Lung (tissue), 12 donors: ENCODE measurements around the gene FSTL5. TPM values are rescaled to one million over a fixed set of nuclear protein-coding genes. Genes with fewer than 3 reads are reported as not detected.

Source experiments
- ATAC-seq: fragments of 200-7000 bp; cut with Tn5 transposase; one replicate; pipeline ENCODE4 v1.9.1; 2020; ENCODE audit warnings: moderate number of reproducible peaks; ENCODE audit not compliant: insufficient read depth, low FRiP score
- DNase-seq, 3 donors: peaks; one replicate each; pipeline ENCODE4 v3.0.0-alpha.2; 2013 to 2017
- H3K27ac ChIP-seq, 2 donors: one replicate each; pipeline ENCODE4 v1.5.1; 2013; ENCODE audit warnings: mild to moderate bottlenecking in 2 of 2, moderate library complexity in 2 of 2, control low read depth in 1 of 2, inconsistent platforms in 1 of 2, low read depth in 1 of 2, low read length in 1 of 2
- H3K27me3 ChIP-seq, 3 donors: one replicate each; pipeline ENCODE4 v1.5.1; 2013; ENCODE audit warnings: low read length in 2 of 3; ENCODE audit not compliant: control insufficient read depth in 3 of 3, insufficient read depth in 3 of 3
- H3K36me3 ChIP-seq, 4 donors: one replicate each; pipeline ENCODE4 v1.5.1; 2013; ENCODE audit warnings: low read length in 4 of 4, mild to moderate bottlenecking in 1 of 4, moderate library complexity in 1 of 4; ENCODE audit not compliant: control insufficient read depth in 4 of 4, insufficient read depth in 4 of 4
- H3K4me1 ChIP-seq, 5 donors: one replicate each; pipeline ENCODE4 v1.5.1; 2013; ENCODE audit warnings: low read length in 5 of 5, mild to moderate bottlenecking in 2 of 5, moderate library complexity in 1 of 5; ENCODE audit not compliant: control insufficient read depth in 5 of 5, insufficient read depth in 5 of 5
- H3K4me3 ChIP-seq: one replicate; pipeline ENCODE4 v1.5.1; 2013; ENCODE audit warnings: mild to moderate bottlenecking, control low read depth, moderate library complexity
- H3K9ac ChIP-seq, 2 donors: one replicate each; pipeline ENCODE4 v1.5.1; 2013; ENCODE audit warnings: low read length in 2 of 2, control low read depth in 1 of 2; ENCODE audit not compliant: insufficient read depth in 1 of 2
- H3K9me3 ChIP-seq, 4 donors: one replicate each; pipeline ENCODE4 v1.5.1; 2013; ENCODE audit warnings: low read length in 3 of 4, mild to moderate bottlenecking in 1 of 4, moderate library complexity in 1 of 4; ENCODE audit not compliant: control insufficient read depth in 4 of 4, insufficient read depth in 3 of 4
- WGBS, 2 donors: extraction: QIAGEN DNeasy Blood & Tissue Kit; methylation state at CpG; one replicate each; pipeline ENCODE4 v1.1.7; 2013; 5-methylcytosine and 5-hydroxymethylcytosine counted together
- polyA plus RNA-seq, 2 donors: library from polyadenylated mRNA; stranded (reverse); fragments of 200-250 nt; gene quantifications; one replicate each; pipeline ENCODE4 v1.2.1, GENCODE V29; 2013
- total RNA-seq, 2 donors: library from RNA; depleted of rRNA in 1 of 2; stranded (reverse); fragments of >200 nt in 1 of 2; gene quantifications; one replicate each; pipeline ENCODE4 v1.2.1, GENCODE V29; 2014 to 2021
- TF ChIP-seq, protein P1 (sequence below): IDR thresholded peaks from 2 replicates; pipeline ENCODE4 v1.5.1; 2012; ENCODE audit warnings: mild to moderate bottlenecking; ENCODE audit errors: control extremely low read depth, extremely low read depth
- donor health status: control.
- donor health status: control.
- donor health status: Bipolar disorder and iron deficiency.
- donor health status: healthy.
- donor health status: DM: yes; HTN: yes; CAD: no.

FSTL5 gene
- total and polyA plus RNA-seq, 4 donors: 0.23 TPM; not detected in 3

DNA sequence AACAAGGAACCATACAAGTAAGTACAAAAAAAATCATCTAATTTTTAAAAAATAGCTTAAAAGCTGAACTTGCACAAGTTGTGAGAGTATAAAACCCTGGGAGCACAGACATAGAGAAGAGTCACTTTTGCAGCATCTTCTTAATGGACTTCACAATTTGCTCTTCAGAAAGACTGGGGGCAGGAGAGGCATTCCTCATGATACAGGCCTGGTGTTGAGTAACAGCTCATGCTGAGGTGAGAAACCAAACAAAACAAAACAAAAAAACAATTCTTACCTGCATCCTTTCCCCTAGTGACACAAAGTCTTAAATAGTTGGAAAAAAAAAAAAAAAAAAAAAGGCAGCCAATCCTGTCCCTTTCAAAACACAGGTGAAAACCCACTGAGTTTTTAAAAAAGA lies 562.8 kb downstream of the FSTL5 start:
- no peak overlapping the region for H3K4me3 ChIP-seq
- no peaks in the 10 kb centered on the region for H3K36me3 ChIP-seq
- DNase-seq (no peak), ATAC-seq (no peak)
- no peaks in the 10 kb centered on the region for H3K4me1 ChIP-seq
- H3K9me3 ChIP-seq: no peaks in the 10 kb centered on the region
- H3K9ac ChIP-seq: no peak overlapping the region
- TF ChIP-seq, protein P1, sequence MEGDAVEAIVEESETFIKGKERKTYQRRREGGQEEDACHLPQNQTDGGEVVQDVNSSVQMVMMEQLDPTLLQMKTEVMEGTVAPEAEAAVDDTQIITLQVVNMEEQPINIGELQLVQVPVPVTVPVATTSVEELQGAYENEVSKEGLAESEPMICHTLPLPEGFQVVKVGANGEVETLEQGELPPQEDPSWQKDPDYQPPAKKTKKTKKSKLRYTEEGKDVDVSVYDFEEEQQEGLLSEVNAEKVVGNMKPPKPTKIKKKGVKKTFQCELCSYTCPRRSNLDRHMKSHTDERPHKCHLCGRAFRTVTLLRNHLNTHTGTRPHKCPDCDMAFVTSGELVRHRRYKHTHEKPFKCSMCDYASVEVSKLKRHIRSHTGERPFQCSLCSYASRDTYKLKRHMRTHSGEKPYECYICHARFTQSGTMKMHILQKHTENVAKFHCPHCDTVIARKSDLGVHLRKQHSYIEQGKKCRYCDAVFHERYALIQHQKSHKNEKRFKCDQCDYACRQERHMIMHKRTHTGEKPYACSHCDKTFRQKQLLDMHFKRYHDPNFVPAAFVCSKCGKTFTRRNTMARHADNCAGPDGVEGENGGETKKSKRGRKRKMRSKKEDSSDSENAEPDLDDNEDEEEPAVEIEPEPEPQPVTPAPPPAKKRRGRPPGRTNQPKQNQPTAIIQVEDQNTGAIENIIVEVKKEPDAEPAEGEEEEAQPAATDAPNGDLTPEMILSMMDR: no peak
- H3K27ac ChIP-seq: no peak overlapping the region
- no peaks in the 10 kb centered on the region for H3K27me3 ChIP-seq

DNA sequence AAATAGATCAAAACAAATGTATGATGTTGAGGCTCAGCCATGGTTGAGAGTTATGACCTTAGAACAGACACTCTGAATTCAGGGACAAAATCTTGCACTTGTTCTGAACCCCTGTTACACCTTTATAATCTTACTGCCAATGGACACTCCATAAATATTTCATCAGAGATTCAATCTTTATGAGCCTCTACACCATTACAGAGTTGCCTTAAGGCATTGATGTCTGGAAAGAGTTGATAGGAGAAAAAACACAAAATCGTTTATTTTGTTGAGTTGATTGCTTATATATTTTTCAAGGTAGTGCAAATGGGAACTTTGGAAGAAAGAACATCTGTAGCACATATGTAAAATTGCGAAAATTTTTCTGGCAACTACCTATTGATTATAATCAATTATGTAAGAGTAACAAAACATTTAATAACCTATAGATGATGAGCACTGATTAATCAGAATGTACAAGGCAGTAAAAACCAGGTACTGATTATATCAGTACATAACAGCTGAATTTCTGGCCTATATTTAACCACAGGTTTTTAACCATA lies 568.5 kb downstream of the FSTL5 start:
- Histone ChIP-seq H3K4me3 (no peak overlapping the region), H3K36me3 (no peaks in the 10 kb centered on the region), H3K9ac (no peak overlapping the region), H3K27ac (no peak overlapping the region), H3K9me3 (no peaks in the 10 kb centered on the region), H3K27me3 (no peaks in the 10 kb centered on the region), H3K4me1 (no peaks in the 10 kb centered on the region)
- ATAC-seq: no peak
- TF ChIP-seq, protein P1: no peak
- no peak for DNase-seq
- 65 to 83% methylated on average over 2 of the region's 2 CpGs for WGBS, 2 donors

DNA sequence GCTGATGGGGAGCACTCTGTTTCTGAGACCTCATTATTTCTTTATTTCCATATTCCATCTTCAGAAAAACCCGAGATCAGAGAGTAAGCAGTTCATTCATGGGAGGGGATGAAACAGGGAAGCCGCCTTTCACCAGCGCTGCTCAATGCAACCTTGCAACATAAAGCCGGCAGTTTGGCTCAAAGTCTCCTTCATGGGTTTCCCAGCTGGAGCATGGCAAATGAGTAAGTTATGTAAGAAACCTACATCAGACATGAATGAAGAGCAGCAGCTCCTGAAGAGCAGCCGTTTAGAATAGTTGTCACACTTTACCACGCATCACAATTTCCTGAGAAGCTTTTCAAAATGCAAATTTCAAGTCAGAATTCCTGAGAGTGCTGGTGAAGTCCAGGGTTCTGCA lies 578.8 kb downstream of the FSTL5 start:
- Histone ChIP-seq H3K4me3 (no peak overlapping the region), H3K4me1 (no peaks in the 10 kb centered on the region), H3K9me3 (peaks cover 0 to 1% (median 0%) of the 10 kb centered on the region in 4 donors), H3K9ac (no peak overlapping the region), H3K27ac (no peak overlapping the region), H3K36me3 (no peaks in the 10 kb centered on the region), H3K27me3 (no peaks in the 10 kb centered on the region)
- TF ChIP-seq, protein P1: no peak
- ATAC-seq: no peak
- WGBS, 2 donors: 74 to 79% methylated on average over 6 of the region's 6 CpGs
- no peak for DNase-seq

DNA sequence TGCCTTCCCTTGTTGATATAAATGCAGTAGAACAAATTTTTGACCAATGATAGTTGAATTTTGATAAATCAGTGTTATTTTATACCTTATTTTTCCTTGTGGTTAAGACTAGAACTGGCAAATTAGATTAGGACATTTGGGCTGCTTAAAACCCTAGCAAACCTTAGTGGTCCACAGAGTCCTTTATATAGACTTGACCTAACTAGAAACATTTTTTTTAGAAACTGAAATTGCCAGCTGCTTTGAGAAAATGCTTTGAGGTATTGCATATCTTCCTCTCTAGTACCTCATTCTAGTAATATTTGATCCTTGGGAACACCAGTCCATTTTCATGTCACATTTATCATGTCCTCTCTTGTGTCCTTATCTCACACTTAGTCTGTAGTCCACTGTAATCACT lies 580.3 kb downstream of the FSTL5 start:
- H3K9me3 ChIP-seq: peaks cover 0 to 1% (median 0%) of the 10 kb centered on the region in 4 donors
- H3K4me3 ChIP-seq: no peak overlapping the region

More for the DNA sequence above, 580.3 kb downstream of the FSTL5 start:
- DNase-seq (no peak), ATAC-seq (no peak)
- Histone ChIP-seq H3K9ac (no peak overlapping the region), H3K27ac (no peak overlapping the region), H3K27me3 (no peaks in the 10 kb centered on the region), H3K4me1 (no peaks in the 10 kb centered on the region), H3K36me3 (no peaks in the 10 kb centered on the region)
- TF ChIP-seq, protein P1: no peak
